Left colon (tissue), 2 donors: Measurements from ENCODE around the gene HMMR. TPM values are rescaled to one million over a fixed set of nuclear protein-coding genes. Genes with fewer than 3 reads are reported as not detected.
"Not testable (repeated sequence)": the region's sequence is repeated elsewhere in the genome, so short reads cannot be mapped to it uniquely, and the experiment has no call there.

Experiments
- ATAC-seq: fragments of 200-7000 bp; cut with Tn5 transposase; one replicate; pipeline ENCODE4 v1.9.1; 2020; ENCODE audit warnings: mild to moderate bottlenecking, moderate library complexity
- DNase-seq, 2 donors: peaks; one replicate each; pipeline ENCODE4 v3.0.0-alpha.2; 2020
- intact Hi-C, 2 donors: fragments of 100-400 bp; cut with DNase I in 1 of 2; cut with micrococcal nuclease in 1 of 2; formaldehyde crosslinking; loops; one replicate each; pipeline versions ENCODE4 v1.11.2 to v1.14.0; 2022; cut with DNase I, micrococcal nuclease
- total RNA-seq, 2 donors: library from RNA; stranded (reverse); fragmentation: NEBNext Ultra II Directional; extraction: Animal tissue kit (Norgen Biotek cat#: 25700); gene quantifications; one replicate each; pipeline ENCODE4 v1.2.1, GENCODE V29; 2021
- donor health status: DM: no; HTN: no; CAD: no.
- donor health status: DM: yes; HTN: yes; CAD: no.

Gene HMMR
- total RNA-seq, 2 donors from 2014 or later: 3.0 to 7.4 TPM

GRCh38 chr5:163503106-163504078 lies 43.0 kb downstream of the HMMR start:
- DNase-seq (peak; percentile 67 to 68), ATAC-seq (peak; percentile 40)
- intact Hi-C loops: loop anchor here in 1 of 2 donors (2.0 kb wide), 1 partner anchor 43 kb away; the partner anchor contains the start of genes HMMR and NUDCD2

- ATAC-seq: peak; percentile 39
- DNase-seq: peak; percentile 57 to 64
- intact Hi-C loops: no loop called here
These were observed 43.9 kb downstream of the HMMR start for GRCh38 chr5:163504079-163504931.

GRCh38 chr5:163505049-163505367 lies 44.6 kb downstream of the HMMR start:
- intact Hi-C loops: no loop called here
- ATAC-seq: no peak
- no peak for DNase-seq

GRCh38 chr5:163505368-163506094 lies 45.1 kb downstream of the HMMR start, which contains the start of gene MAT2B:
MAT2B (plus strand) TSS chr5:163505619; CDS start chr5:163505687, 68 bp downstream.
- intact Hi-C loops: no loop called here
- ATAC-seq (peak; percentile 90), DNase-seq (peak; percentile 96 to 97)

- ATAC-seq (no peak), DNase-seq (no peak)
- intact Hi-C loops: no loop called here
These were observed 45.6 kb downstream of the HMMR start for GRCh38 chr5:163506095-163506457.

GRCh38 chr5:163506726-163507125 lies 46.3 kb downstream of the HMMR start:
- DNase-seq (no peak), ATAC-seq (no peak)
- intact Hi-C loops: no loop called here

- DNase-seq: no peak
- ATAC-seq: no peak
- intact Hi-C loops: no loop called here
These were observed 48.3 kb downstream of the HMMR start for GRCh38 chr5:163508753-163509152.

- no peak for ATAC-seq
- intact Hi-C loops: no loop called here
- DNase-seq: peak in 1 of 2 donors; percentile 52
These were observed 49.0 kb downstream of the HMMR start for GRCh38 chr5:163509291-163509951.

- DNase-seq: no peak
- no peak for ATAC-seq
- intact Hi-C loops: no loop called here
These were observed 52.1 kb downstream of the HMMR start for GRCh38 chr5:163512526-163512925.

GRCh38 chr5:163525096-163525495 lies 64.7 kb downstream of the HMMR start:
- DNase-seq (no peak), ATAC-seq (no peak)
- intact Hi-C loops: no loop called here

GRCh38 chr5:163529698-163530097 lies 69.3 kb downstream of the HMMR start:
- intact Hi-C loops: no loop called here
- DNase-seq: no peak
- no peak for ATAC-seq

- ATAC-seq (no peak), DNase-seq (no peak)
- intact Hi-C loops: no loop called here
These were observed 70.8 kb downstream of the HMMR start for GRCh38 chr5:163531272-163531671.

- intact Hi-C loops: no loop called here
- DNase-seq (no peak), ATAC-seq (no peak)
These were observed 72.0 kb downstream of the HMMR start for GRCh38 chr5:163532171-163533084.

GRCh38 chr5:163533223-163533622 lies 72.8 kb downstream of the HMMR start:
- intact Hi-C loops: no loop called here
- DNase-seq: no peak
- ATAC-seq: no peak

- no peak for DNase-seq
- intact Hi-C loops: no loop called here
- peak; percentile 54 for ATAC-seq
These were observed 74.2 kb downstream of the HMMR start for GRCh38 chr5:163534492-163535094.

- DNase-seq: no peak
- intact Hi-C loops: no loop called here
- ATAC-seq: peak; percentile 30
These were observed 74.9 kb downstream of the HMMR start for GRCh38 chr5:163535290-163535689.

GRCh38 chr5:163536442-163536841 lies 76.0 kb downstream of the HMMR start:
- intact Hi-C loops, DNase-seq, ATAC-seq: not testable (repeated sequence)
